ENCODE measurements around the gene NAPEPLD.

DNA sequence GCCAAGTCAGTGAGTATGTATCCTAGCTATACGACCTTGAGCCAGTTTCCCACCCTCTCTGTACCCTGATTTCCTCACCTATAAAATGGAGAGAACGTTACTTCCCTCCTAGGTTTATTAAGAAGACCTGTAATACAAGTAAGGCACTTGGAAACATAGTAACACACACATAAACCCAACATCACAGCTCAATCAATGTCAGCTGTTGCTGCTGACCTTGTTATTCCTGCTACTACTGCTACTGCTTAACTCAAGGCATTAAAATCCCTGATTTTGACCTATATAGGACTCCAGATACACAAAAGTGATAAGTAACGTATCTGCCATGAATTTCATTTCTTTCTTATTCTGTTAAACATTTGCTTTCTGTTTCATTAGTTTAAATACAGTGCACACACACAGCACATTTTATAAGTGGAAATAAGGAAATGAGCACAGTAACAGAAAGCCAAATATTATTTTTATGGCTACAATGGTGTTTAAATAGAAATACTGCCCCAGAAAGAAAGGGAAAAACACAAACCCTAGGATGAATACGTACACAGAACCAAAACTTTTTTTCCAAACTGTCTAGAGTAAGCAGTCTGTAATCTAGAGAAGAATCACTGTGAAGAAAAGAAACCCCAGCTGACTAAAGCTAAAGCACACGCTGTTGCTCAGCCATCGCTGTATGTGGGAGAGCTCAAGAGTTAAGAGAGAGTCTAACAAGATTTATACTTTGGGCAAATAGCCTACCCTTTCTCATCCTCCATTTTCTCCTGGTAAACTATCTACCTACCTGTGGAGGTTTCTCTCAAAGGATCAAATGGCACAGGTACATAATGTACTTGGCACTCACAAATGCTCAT, 19.0 kb downstream of the NAPEPLD start:
- TF ChIP-seq FOXM1 (IDR thresholded peaks at IDR 0.05; ENCODE audit: borderline replicate concordance) (no peak), SP1 (IDR thresholded peaks at IDR 0.05) (no peak), FOXK2 (IDR thresholded peaks at IDR 0.05) (no peak), HDGF (IDR thresholded peaks at IDR 0.05; ENCODE audit: borderline replicate concordance) (no peak), SUZ12 (IDR thresholded peaks at IDR 0.05) (no peak), ELF4 (IDR thresholded peaks at IDR 0.05) (no peak), ZNF384 (IDR thresholded peaks at IDR 0.05) (no peak), LEF1 (IDR thresholded peaks at IDR 0.05; ENCODE audit: borderline replicate concordance) (no peak), BHLHE40 (IDR thresholded peaks at IDR 0.05; ENCODE audit: borderline replicate concordance) (no peak), NFRKB (IDR thresholded peaks at IDR 0.05) (no peak)
- TF ChIP-seq, protein P1, sequence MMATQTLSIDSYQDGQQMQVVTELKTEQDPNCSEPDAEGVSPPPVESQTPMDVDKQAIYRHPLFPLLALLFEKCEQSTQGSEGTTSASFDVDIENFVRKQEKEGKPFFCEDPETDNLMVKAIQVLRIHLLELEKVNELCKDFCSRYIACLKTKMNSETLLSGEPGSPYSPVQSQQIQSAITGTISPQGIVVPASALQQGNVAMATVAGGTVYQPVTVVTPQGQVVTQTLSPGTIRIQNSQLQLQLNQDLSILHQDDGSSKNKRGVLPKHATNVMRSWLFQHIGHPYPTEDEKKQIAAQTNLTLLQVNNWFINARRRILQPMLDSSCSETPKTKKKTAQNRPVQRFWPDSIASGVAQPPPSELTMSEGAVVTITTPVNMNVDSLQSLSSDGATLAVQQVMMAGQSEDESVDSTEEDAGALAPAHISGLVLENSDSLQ (IDR thresholded peaks at IDR 0.05) = peak; percentile 66

Measured in HEK293T (cell line).